Fibroblast of lung (primary cell): ENCODE results near the gene CCDC102A. TPM values are rescaled to one million over a fixed set of nuclear protein-coding genes. Genes with fewer than 3 reads are reported as not detected.

Source experiments
- DNase-seq, 2 donors: peaks; one replicate each; pipeline versions ENCODE4 v3.0.0 to v3.0.0-alpha.2; 2010; ENCODE audit warnings: low read depth in 2 of 2
- H2AFZ ChIP-seq: 2 replicates; pipeline ENCODE4 v1.5.1; 2012; ENCODE audit warnings: low read length, control low read depth, inconsistent platforms
- H3K27ac ChIP-seq: 2 replicates; pipeline ENCODE4 v1.5.1; 2011; ENCODE audit warnings: low read length, control low read depth; ENCODE audit not compliant: insufficient read depth
- H3K27me3 ChIP-seq: 2 replicates; pipeline ENCODE4 v1.5.1; 2011; ENCODE audit warnings: mild to moderate bottlenecking, low read length; ENCODE audit not compliant: control insufficient read depth, insufficient read depth
- H3K36me3 ChIP-seq: 2 replicates; pipeline ENCODE4 v1.5.1; 2011; ENCODE audit warnings: low read length; ENCODE audit not compliant: control insufficient read depth, insufficient read depth
- H3K4me1 ChIP-seq: 2 replicates; pipeline ENCODE4 v1.5.1; 2011; ENCODE audit warnings: low read length; ENCODE audit not compliant: control insufficient read depth, insufficient read depth; ENCODE audit errors: extremely low read depth
- H3K4me2 ChIP-seq: 2 replicates; pipeline ENCODE4 v1.5.1; 2011; ENCODE audit warnings: low read length, control low read depth; ENCODE audit not compliant: insufficient read depth; ENCODE audit errors: extremely low read depth
- H3K4me3 ChIP-seq, 4 experiments: fragments of 200-600 bp in 1 of 4; sonication (generic) in 1 of 4; replicated peaks in 1 of 4; 2 replicates each; pipeline ENCODE4 v1.5.1; 2011 to 2016; ENCODE audit warnings: low read length in 4 of 4, low read depth in 3 of 4, mild to moderate bottlenecking in 3 of 4, control low read depth in 2 of 4, inconsistent platforms in 1 of 4, mixed read lengths in 1 of 4; ENCODE audit not compliant: insufficient read depth in 1 of 4; ENCODE audit errors: control extremely low read depth in 1 of 4
- H3K79me2 ChIP-seq: 2 replicates; pipeline ENCODE4 v1.5.1; 2012; ENCODE audit warnings: mild to moderate bottlenecking, low read length, inconsistent platforms; ENCODE audit not compliant: control insufficient read depth, insufficient read depth
- H3K9ac ChIP-seq: 2 replicates; pipeline ENCODE4 v1.5.1; 2011; ENCODE audit warnings: mild to moderate bottlenecking, low read length, control low read depth; ENCODE audit not compliant: insufficient read depth
- H3K9me3 ChIP-seq: 2 replicates; pipeline ENCODE4 v1.5.1; 2012; ENCODE audit warnings: low read depth, low read length; ENCODE audit not compliant: control insufficient read depth, insufficient read depth
- H4K20me1 ChIP-seq: 2 replicates; pipeline ENCODE4 v1.5.1; 2011; ENCODE audit warnings: low read length; ENCODE audit not compliant: control insufficient read depth, insufficient read depth; ENCODE audit errors: extremely low read depth
- CTCF ChIP-seq, 2 donors: IDR thresholded peaks in 1 of 2; conservative IDR thresholded peaks in 1 of 2; 1 replicate in 1 of 2; 2 replicates in 1 of 2; pipeline ENCODE4 v1.5.1; 2011 to 2012; ENCODE audit warnings: low read length in 2 of 2, control low read depth in 1 of 2, inconsistent platforms in 1 of 2, low read depth in 1 of 2, mild to moderate bottlenecking in 1 of 2
- EZH2 ChIP-seq: IDR thresholded peaks from 2 replicates; pipeline ENCODE4 v1.5.1; 2012; ENCODE audit warnings: low read length, control low read depth, mild to moderate bottlenecking; ENCODE audit errors: missing control alignments
- polyA plus RNA-seq, 2 donors: library from polyadenylated mRNA; depleted of rRNA in 1 of 2; stranded (reverse) in 1 of 2; unstranded in 1 of 2; fragments of >200 nt; gene quantifications; 2 replicates each; pipeline ENCODE4 v1.2.1, GENCODE V29; 2011 to 2012; ENCODE audit warnings: missing spikeins in 1 of 2
- total RNA-seq: library from RNA; depleted of rRNA; stranded (reverse); fragments of >200 nt; gene quantifications from 2 replicates; pipeline ENCODE4 v1.2.1, GENCODE V29; 2014

Gene CCDC102A
- total and polyA plus RNA-seq, 2 donors (not counting 1 experiment from before 2014, with no cell fraction given): 7.1 to 16.7 TPM

GRCh38 chr16:57576429-57576870, 40.1 kb upstream of the CCDC102A start:
- H3K4me3 ChIP-seq: no peak overlapping the region
- no peaks in the 10 kb centered on the region for H3K36me3 ChIP-seq
- peak; percentile 34 to 63 for DNase-seq
- H3K4me1 ChIP-seq: no peaks in the 10 kb centered on the region
- H2AFZ ChIP-seq: no peak overlapping the region
- H3K79me2 ChIP-seq: no peaks in the 10 kb centered on the region
- no peak overlapping the region for H3K27ac ChIP-seq
- H3K9ac ChIP-seq: no peak overlapping the region
- no peaks in the 10 kb centered on the region for H3K9me3 ChIP-seq
- no peak overlapping the region for H3K4me2 ChIP-seq
- TF ChIP-seq EZH2 (no peak), CTCF (conservative IDR thresholded peaks at IDR 0.05 in 1 of 2, IDR thresholded peaks at IDR 0.05 in 1 of 2; ENCODE audit: low read depth in 1 of 2, low read length in 2 of 2) (peak; percentile 98 to 100)
- H4K20me1 ChIP-seq: no peaks in the 10 kb centered on the region
- H3K27me3 ChIP-seq: no peaks in the 10 kb centered on the region

- TF ChIP-seq CTCF (conservative IDR thresholded peaks at IDR 0.05 in 1 of 2, IDR thresholded peaks at IDR 0.05 in 1 of 2; ENCODE audit: low read depth in 1 of 2, low read length in 2 of 2): no peak
- no peak for TF ChIP-seq EZH2
- H2AFZ ChIP-seq: no peak overlapping the region
- no peak for DNase-seq
Measured at GRCh38 chr16:57575468-57576277, 39.3 kb upstream of the CCDC102A start.

GRCh38 chr16:57574646-57575467, 38.5 kb upstream of the CCDC102A start:
- Histone ChIP-seq H3K36me3 (no peaks in the 10 kb centered on the region), H3K9ac (no peak overlapping the region), H4K20me1 (no peaks in the 10 kb centered on the region), H2AFZ (no peak overlapping the region), H3K4me3 (no peak overlapping the region), H3K4me1 (no peaks in the 10 kb centered on the region), H3K27ac (no peak overlapping the region), H3K9me3 (no peaks in the 10 kb centered on the region), H3K79me2 (no peaks in the 10 kb centered on the region), H3K4me2 (no peak overlapping the region), H3K27me3 (no peaks in the 10 kb centered on the region)
- no peak for DNase-seq
- no peak for TF ChIP-seq CTCF (conservative IDR thresholded peaks at IDR 0.05 in 1 of 2, IDR thresholded peaks at IDR 0.05 in 1 of 2; ENCODE audit: low read depth in 1 of 2, low read length in 2 of 2)
- TF ChIP-seq EZH2: no peak

More at GRCh38 chr16:57575468-57576277, 39.3 kb upstream of the CCDC102A start:
- Histone ChIP-seq H3K27me3 (no peaks in the 10 kb centered on the region), H3K4me1 (no peaks in the 10 kb centered on the region), H3K4me3 (no peak overlapping the region), H3K4me2 (no peak overlapping the region), H3K9me3 (no peaks in the 10 kb centered on the region), H3K36me3 (no peaks in the 10 kb centered on the region), H4K20me1 (no peaks in the 10 kb centered on the region), H3K27ac (no peak overlapping the region), H3K9ac (no peak overlapping the region), H3K79me2 (no peaks in the 10 kb centered on the region)
